GM21619 (cell line): ENCODE measurements around the gene LCN1.

Source experiments
- ATAC-seq: cut with Tn5 transposase; IDR thresholded peaks from one replicate; pipeline ENCODE4 v1.9.1; 2021; ENCODE audit not compliant: unreplicated experiment

The LCN1 gene

DNA sequence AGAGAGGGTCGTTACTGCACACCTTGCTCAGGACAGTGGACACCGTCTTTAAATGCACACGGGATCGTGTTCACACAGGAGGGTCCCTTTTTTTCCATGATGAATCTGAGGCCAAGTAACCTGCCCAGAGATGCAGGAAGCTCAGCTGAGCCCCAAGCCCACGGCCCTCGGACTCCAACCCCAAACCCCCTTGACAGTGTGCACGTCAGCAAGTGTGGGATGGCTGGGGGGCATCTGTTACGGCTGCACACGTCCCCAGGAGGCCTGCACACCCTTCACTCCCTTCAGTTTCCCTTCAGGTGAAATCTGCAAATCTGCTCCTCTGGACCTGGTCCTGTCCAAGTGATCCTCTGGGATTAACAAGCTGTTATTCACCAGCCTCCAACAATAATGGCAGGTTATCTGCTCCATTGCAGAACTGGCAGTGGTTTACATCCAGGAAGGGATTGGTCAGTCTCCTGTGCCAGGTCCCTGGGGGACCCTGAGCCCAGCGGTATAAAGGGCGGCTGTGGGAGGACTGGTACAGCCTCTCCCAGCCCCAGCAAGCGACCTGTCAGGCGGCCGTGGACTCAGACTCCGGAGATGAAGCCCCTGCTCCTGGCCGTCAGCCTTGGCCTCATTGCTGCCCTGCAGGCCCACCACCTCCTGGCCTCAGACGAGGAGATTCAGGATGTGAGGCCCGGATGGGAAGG lies at the start of gene LCN1:
LCN1 (plus strand) TSS at position 525 of the 692 bp plus-strand sequence; CDS start at position 583, 58 bp downstream.
- no peak for ATAC-seq

DNA sequence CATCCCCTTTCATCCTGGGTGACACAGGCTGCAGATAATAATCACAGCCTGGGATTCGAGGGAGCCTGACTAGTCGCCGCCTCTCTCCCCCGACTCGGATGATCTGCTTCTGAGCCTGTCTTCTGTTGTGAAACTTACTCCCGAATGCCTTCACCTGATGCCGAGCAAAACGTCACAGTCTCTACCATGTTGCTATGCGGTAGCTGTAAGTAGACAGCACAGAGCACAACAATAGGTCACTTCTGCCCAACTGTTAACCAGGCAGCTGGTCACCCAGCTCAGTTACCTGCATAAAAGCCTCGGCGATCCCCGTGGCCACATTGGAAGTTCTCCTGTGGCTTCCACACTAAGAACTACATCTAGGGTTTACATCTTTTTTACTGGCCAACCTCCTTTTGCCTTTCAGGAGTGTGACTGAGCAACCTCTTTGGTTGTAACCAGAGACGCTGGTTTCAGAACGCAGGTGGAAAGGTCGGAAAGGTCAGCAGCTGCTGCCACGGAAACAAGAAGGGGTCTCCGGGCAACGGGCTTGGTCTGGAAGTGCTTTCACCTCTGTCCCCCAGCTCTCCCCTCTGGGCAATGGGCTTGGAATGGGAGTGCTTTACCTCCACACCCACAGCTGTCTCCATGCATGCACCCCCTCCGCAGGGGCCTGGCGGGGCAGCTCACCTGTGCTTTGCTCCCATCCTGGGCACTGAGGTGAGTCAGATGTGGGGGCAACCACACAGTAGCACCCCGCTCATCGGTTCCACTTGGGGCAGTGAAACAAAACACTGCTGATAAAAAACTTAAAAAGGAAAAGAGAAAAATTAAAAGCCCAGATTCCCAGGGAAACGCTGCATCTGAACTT lies 49.2 kb upstream of the LCN1 start:
- ATAC-seq: no peak

DNA sequence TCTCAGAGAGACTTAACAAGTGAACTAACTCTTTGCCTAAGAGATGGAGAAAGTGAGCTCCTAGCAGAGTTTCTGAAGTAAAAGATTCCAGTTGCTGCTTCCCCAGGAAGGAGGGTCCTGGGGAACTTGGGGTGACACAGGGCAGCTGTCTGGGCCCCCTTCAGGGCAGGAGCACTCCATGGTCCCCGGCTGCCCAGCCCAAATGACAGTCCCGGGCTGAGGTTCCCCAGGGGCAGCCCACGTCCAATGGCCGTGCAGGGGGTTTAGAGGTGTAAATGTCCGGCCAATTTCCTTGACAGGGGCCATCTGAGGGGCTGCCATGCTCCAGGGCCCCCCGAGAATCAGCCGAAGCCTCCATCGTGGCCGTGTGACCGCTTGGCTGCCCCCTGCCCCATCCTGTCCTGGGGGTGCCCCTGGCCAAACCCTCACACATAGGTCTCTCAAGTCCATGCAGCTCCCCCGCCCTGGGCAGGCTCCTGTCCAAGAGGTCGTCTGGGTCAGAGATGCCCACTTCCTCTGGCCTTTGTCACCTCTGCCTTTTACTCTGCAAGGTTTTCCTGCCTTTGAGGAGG lies 47.2 kb upstream of the LCN1 start:
- ATAC-seq: no peak

DNA sequence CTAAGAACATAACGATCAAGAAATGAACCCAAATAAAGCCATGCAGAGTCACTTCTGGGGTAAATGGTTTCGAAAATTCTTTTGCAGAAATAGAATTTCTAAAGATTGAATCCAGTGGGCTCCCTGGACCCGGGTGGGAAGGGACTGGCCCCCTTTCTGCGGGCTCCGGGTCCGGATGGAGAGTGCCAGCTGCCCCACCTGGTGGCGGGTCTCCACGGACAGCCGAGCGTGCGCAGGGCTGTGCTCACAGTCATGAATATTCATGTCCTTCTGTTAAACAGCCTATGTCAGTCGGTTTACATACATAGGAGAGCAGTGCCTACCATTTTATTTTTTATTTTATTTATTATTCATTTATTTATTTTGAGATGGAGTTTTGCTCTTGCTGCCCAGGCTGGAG lies 46.3 kb upstream of the LCN1 start:
- ATAC-seq: no peak

DNA sequence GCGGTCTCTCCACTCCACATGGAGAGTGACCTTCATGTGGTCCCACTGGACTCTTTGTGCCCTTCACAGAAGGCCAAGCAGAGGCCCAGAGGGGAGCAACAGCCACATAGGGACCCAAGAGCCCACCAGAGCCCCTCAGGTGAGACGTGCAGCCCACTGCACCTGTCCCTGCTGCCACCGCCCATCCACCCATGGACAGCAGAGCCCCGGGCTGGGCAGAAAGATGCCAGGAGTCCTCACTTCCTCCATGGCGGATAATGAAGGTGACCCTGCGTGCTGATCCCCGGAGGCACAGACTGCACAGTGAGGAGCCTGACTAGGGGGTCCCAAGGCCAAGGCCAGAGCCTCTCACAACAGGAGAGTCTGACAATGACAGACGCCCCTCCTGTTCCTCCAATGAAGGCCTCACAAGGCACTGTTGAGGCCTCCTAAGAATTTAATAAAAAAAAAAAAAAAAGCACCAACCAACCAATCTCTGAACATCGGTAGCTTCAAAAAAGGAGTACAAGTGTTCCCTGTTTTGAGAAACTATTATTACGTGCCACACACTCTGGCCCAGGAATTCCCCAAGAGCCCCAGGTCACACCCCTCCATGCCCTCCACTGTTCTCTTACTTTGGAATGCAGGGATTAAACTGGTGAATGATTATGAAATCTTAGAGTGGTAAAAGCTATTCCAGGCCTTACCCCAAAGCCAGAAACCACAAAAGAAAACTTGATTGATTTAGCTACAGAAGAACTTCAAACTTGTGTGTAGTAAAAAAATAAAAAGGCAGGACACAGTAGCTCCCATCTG lies 44.5 kb upstream of the LCN1 start:
- no peak for ATAC-seq

DNA sequence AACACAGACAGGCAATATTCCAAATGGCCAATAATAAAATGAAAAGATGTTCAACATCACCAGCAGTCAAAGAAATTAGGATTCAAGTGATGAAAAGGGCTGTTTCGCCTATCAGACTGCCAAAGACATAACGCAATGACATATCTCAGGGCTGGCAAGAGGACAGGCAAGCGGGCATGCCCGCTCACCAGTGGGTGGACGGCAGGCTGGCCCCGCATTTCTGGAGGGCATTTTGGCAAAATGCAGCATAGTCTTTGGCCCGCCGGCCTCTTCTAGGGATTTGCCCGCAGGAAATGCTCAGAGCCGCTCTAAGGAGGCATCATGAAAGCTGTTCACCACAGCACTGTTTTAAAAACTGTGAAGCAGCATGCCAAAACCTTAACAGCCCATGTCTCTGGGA lies 43.0 kb upstream of the LCN1 start:
- no peak for ATAC-seq

DNA sequence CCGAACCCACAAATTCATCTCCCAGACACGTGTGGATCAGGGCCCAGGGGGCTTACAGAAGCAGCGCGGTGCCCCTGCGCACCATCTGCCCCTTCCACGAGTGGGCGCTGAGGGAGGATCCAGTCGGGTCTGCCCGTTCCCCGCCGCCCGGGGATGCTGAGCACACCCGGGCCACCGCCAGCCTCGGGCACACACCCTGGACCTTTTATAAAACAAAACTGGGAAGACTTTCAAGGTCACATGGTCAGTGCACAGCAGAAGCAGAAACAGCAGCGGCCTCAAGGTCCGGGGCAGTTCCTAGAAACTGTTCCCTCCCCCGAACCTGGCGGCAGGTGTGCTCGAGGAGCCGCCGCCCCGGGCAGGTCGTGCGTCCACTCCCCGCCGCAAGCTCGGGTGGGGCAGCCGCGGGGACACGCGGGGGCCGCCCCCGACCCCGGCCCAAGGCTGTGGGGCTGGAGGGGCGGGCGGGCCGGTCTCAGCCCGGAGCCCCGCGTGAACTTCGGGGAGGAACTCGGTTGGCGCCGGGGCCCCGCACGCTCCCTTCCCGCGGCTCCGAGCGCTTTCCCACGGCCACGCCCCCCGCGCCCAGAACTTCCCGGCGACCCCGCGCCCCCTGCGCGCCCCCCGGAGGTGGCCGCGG lies 42.3 kb upstream of the LCN1 start:
- ATAC-seq: no peak

DNA sequence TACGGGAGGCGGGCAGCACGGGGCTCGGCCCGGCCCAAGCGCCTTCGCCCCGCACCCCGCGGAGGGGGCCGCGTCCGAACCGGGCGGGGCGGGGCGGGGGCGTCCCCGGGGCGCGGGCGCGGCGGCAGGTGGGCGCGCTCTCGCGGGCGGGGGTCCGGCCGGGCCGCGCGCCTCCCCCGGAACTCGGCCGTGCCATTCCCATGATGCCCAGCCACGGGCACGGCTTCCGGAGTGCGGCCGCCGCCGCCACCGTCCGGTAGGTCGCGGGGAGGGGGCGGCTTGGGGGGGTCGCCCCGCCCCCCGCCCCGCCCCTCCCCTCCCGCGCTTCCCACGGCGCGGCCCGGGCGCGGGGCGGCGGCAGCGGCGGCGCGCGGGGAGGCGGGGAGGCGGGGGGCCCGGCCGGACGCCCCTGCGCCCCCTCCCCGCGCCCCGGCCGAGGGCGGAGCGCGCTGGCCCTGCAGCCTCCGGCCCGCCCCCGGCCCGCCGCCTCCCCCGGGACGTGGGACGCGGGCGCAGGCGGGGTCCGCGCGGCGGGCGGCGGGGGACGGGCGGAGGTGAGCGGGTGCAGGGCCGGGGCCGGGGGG lies 41.7 kb upstream of the LCN1 start, which contains the start of gene PPP1R26:
PPP1R26 (plus strand) TSS at position 314 of the 584 bp plus-strand sequence. CDS start 4,729 bp downstream, outside the sequence.
- ATAC-seq: no peak

DNA sequence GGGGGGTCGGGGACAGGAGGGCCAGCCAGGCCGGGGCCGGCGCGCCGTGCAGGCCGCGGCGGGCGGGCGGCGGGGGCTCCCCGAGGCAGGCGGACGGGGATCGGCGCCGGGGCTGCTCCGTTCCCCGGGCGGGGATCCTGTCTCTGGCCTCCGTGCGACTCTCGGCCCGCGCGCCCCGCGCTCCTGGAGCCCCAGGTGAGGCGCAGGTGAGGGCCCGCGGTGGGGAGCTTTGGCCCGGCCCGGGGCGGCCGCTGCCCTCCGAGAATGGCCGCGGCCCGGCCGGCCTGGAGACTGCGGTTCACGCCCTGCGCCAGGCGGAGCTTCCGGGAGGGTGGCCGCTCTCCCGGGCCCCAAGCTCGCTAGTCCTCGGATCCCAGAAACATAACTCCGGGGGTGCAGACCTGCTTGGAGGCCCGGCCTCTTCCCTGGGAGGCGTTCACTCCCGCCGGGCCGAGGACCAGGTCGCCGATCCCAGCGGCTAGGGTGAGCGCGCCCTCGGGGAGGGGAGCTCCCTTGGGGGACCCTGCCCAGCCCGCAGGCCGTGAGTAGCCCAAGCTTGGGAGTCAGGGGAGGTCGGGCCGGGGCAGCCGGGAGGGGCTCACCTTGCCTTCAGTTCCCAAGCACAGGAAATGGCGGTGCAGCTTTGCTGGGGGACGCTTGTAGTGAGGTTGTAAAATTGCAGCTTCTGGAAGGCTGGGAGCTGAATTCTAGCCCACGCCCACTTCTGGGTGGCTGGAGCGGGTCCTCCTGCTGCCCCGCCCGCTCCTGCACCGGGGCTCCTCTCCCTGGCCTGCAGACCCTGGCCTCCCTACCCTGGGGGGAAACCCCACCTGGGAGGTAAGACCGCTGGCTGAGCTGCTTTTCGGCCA lies 40.9 kb upstream of the LCN1 start:
- ATAC-seq: no peak

DNA sequence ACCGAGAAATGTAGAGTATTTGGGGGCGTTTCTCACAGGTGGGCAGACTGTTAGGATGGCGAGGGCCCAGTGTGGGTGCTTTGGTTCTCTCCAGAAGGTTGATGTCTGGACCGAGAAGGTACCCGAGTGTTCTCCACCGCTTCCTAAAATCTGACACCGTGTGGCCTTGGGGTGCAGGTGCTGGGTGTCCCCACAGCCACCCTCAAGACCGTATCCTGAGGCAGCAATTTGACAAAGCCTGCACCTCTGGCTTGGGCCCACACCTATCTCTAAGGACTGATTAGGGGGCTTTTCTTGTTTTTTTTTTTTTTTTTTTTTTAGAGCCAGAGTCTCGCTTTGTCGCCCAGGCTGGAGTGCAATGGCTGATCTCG lies 40.3 kb upstream of the LCN1 start:
- ATAC-seq: no peak

DNA sequence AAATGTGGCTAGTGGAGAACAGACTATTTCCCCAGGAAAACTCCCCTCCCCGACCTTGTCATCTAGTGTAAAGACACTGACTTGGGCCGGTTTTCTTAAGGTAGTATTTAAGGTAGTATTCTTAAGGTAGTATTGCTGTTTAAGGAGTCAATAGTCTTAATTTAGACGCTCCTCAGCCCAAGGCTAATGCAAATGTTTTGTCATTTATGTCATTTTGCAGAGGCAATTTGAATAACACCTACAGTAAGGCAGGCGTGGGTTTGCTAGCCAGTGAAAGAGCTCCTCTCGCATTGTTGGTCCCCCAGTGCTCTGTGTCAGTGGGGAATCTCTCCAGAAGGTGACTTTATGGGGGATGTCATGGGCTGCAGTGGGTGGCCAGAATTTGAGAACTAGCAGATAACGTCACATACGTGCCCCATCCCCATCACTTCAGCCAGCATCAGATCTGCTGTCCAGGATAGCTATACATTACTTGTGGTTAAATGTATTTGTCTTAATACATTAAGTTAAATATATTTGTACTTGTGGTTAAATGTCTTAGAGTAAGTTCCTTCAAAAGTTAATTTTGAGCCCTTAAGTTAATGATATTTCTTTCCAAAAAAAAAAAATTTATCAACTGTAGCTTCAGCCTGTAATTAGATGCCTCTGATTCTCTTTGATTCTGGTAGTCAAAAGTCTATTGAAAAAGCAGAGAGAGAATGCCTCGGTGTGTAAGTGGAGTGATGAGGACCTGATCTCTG lies 39.1 kb upstream of the LCN1 start:
- no peak for ATAC-seq

DNA sequence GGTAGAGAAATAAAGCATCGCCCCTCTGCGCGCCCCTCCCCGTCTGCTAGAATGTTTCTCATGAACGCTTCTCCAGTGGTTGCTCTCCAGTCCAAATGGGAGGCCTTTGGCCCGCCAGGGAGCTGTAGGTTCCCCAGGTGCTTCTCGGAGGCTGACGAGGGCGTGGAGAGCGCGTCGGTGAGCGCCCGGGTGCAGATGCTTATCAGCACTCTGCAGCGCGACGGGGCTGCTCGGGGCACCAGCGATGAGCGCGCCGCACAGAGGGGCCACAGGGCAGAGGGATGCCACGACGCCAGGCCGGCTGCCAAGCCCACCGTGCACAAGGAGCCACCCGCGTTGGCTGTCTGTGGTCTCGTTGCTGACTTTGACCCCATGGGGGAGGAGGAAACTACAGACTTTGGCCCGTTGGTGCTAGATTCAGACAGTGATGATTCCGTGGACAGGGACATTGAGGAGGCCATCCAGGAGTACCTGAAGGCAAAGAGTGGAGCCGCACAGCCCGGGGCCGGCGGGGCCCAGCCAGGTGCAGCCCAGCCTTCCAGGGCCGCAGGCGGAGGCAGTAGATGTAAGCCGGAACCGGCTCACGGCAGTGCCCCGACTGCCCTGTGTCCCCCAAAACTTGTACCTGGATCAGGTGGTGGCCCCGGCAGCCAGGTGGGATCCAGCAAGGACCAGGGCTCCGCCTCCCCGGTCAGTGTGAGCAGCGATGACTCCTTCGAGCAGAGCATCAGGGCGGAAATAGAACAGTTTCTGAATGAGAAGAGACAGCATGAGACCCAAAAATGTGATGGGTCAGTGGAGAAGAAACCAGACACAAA lies 36.6 kb upstream of the LCN1 start:
- no peak for ATAC-seq

DNA sequence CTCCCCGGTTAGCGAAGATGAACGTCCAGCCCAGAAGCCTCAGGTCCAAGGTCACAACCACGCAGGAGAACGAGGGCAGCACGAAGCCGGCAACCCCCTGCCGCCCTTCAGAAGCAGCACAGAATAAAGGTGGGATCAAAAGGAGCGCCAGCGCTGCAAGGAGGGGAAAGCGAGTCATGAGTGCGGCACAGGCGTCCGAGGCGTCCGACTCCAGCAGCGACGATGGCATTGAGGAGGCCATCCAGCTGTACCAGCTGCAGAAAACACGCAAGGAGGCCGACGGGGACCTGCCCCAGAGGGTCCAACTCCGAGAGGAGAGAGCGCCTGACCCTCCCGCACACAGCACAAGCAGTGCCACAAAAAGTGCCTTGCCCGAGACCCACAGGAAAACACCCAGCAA lies 35.9 kb upstream of the LCN1 start:
- no peak for ATAC-seq

DNA sequence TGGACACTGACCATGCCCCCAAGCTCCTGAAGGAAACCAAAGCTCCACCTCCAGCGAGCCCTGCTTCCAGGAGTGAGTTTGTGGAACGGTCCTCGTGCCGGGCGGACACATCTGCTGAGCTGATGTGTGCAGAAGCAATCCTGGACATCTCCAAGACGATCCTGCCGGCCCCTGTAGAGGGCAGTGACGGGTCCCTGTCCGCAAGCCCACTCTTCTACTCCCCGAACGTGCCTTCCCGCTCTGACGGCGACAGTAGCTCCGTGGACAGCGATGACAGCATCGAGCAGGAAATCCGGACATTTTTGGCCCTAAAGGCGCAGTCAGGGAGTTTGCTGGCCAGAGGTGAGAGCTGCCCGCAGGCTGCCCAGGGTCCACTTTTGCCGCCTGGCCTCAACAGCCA lies 35.4 kb upstream of the LCN1 start:
- no peak for ATAC-seq

DNA sequence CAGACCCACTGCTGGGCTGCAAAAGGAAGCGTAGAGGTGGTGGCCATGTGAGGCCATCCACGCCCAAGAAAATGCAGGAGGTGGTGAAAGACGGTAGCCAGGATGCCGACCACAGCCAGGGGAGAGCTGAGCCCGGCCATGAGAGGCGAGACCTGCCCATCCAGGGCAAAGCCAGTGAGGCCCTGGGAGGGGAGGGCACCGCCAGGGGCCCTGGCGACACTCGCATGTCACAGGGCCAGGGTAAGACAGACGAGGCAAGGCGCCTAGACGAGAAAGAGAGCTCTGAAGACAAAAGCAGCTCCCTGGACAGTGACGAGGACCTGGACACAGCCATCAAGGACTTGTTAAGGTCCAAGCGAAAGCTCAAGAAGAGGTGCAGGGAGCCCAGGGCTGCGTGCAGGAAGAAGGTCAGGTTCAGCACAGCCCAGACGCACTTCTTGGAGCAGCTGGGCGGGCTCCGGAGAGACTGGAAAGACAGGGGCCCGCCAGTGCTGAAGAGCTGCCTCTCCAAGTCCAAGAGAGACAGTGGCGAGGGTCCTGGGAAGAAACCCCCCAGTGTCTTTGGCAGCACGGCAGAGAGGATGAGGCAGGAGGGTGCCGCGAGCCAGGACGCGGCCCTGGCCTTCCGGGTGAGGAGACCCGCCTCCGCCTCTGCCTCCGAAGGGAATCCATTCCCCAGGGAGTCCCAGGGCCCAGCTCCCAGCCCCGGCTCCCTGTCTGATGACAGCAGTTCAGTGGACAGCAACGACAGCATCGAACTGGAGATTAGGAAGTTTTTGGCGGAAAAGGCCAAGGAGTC lies 34.8 kb upstream of the LCN1 start:
- ATAC-seq: no peak

DNA sequence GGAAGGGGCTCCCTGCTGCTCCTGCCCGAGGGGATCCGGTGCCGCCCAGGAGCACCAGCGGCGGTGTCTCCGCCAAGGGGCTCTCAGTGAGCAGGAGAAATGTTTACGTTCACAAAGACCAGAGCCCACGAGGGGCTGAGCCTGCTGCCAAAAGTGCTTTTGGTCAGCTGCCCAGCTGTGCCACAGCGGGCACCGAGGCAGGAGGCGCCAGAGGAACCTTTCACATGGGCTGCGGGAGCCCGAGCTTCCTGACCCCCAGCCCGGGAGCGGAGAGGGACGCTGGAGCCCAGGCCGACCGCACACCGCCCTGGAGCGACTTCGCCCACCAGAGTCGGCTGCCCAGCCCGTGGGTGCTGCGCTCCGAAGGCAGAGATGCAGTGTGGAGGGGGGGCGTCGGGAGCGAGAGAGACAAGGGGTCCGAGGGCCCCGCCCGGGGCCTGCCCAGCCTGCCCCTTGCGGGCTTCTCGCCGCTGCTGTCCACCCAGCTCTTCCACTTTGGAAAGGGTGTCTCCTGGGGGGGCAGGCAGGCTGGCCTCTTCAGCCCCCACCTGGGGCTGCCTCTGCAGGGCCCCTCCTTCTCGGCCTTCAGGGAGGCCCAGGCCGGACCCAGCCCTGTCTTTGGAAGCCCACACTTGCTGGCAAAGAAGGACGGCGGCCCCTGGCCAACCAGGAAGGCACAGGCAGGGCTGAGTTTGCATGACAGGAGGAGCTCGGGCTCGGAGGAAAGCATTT lies 33.8 kb upstream of the LCN1 start:
- no peak for ATAC-seq

DNA sequence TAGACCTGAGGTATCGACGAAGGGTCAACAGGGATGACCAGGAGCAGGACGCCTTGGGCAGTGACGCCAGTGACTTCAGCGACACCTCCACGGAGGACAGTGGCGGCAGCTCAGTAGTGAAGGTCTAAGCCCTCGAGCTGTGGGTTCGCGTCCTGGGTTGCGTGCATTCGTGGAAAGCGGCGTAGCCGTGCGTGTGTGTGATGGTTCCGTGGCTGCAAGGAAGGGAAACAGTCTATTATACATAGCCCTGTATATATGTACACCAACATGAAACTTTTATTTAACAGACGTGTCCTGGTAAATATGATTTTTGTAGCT lies 33.3 kb upstream of the LCN1 start:
- no peak for ATAC-seq
